Upper lobe of left lung (tissue), 6 donors: ENCODE results near the gene TRIM44. TPM values are rescaled to one million over a fixed set of nuclear protein-coding genes. Genes with fewer than 3 reads are reported as not detected.

Experiments
- ATAC-seq, 2 donors: fragments of 200-7000 bp; cut with Tn5 transposase; one replicate each; pipeline ENCODE4 v1.9.1; 2022; ENCODE audit warnings: mild to moderate bottlenecking in 2 of 2, moderate library complexity in 2 of 2; ENCODE audit not compliant: low FRiP score in 2 of 2
- DNase-seq, 2 donors: peaks; one replicate each; pipeline ENCODE4 v3.0.0-alpha.2; 2019 to 2020
- H3K27ac ChIP-seq, 4 donors: fragments of 200-600 bp; sonication (generic); one replicate each; pipeline ENCODE4 v1.5.1; 2016 to 2019
- H3K27me3 ChIP-seq, 4 donors: fragments of 200-600 bp; sonication (generic); one replicate each; pipeline ENCODE4 v1.5.1; 2017 to 2019
- H3K36me3 ChIP-seq, 4 donors: fragments of 200-600 bp; sonication (generic); one replicate each; pipeline ENCODE4 v1.5.1; 2016 to 2019
- H3K4me1 ChIP-seq, 4 donors: fragments of 200-600 bp; sonication (generic); one replicate each; pipeline ENCODE4 v1.5.1; 2018 to 2019
- H3K4me3 ChIP-seq, 4 donors: fragments of 200-600 bp; sonication (generic); one replicate each; pipeline ENCODE4 v1.5.1; 2017 to 2019; ENCODE audit warnings: mild to moderate bottlenecking in 2 of 4, moderate library complexity in 1 of 4
- H3K9me3 ChIP-seq, 4 donors: fragments of 200-600 bp; sonication (generic); one replicate each; pipeline ENCODE4 v1.5.1; 2018 to 2019
- EP300 ChIP-seq, 4 donors: sonication (generic); formaldehyde crosslinking; IDR thresholded peaks; one replicate each; pipeline ENCODE4 v1.5.1; 2017; ENCODE audit warnings: antibody characterized with exemption in 4 of 4, control low read depth in 2 of 4
- POLR2A ChIP-seq, 4 donors: fragments of 450-650 bp; IDR thresholded peaks; one replicate each; pipeline ENCODE4 v1.5.1; 2016 to 2017; ENCODE audit warnings: antibody characterized with exemption in 4 of 4, mild to moderate bottlenecking in 2 of 4
- POLR2AphosphoS5 ChIP-seq, 2 donors: sonication (generic); formaldehyde crosslinking; IDR thresholded peaks; one replicate each; pipeline ENCODE4 v1.5.1; 2017; ENCODE audit warnings: antibody characterized with exemption in 2 of 2
- WGBS, 2 donors: methylation state at CpG; one replicate each; pipeline ENCODE4 v1.1.5; 2017 to 2018; 5-methylcytosine and 5-hydroxymethylcytosine counted together
- total RNA-seq, 6 donors: library from RNA; depleted of rRNA in 4 of 6; stranded (reverse); fragments of >200 nt in 4 of 6; gene quantifications; one replicate each; pipeline versions ENCODE4 v1.1.0 to v1.2.1, GENCODE V29; 2016 to 2021
- TF ChIP-seq, protein P1 (sequence below), 6 experiments: fragments of 450-650 bp in 4 of 6; fragments of 200-600 bp in 2 of 6; sonication (generic) in 2 of 6; IDR thresholded peaks; one replicate each; pipeline ENCODE4 v1.5.1; 2016 to 2019; ENCODE audit warnings: antibody characterized with exemption in 6 of 6
- donor health status: DM: no; HTN: no; CAD: no; lungs with moderate emphysema.
- donor health status: DM: no; HTN: yes; CAD: no; lungs with severe emphysema.

TRIM44 gene
- total RNA-seq, 6 donors from 2014 or later = 48.9 to 133 (median 64.0) TPM

DNA sequence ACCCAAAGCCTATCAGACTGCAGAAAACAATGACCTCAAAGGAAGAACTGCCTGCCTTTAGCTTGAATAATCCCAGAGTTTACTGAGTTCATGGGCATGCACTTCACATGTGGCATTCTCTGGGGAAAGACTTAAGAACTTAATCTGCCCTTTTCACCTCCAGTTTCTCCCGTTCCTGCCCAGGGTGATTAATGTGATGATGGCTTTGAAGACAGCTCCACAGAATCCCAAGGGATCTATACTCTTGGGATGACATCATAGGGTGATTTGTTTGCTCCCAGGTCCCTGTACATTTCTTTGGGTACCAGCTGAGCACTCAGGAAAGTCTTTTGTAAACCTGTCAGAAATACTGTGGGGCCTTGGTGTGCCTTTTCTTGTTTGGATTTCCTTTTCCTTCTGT is 30.3 kb upstream of the TRIM44 start:
- no peak for ATAC-seq
- Histone ChIP-seq H3K27me3 (no peaks in the 10 kb centered on the region), H3K36me3 (no peaks in the 10 kb centered on the region), H3K4me1 (peaks cover 0 to 3% (median 0%) of the 10 kb centered on the region in 4 donors), H3K27ac (no peak overlapping the region), H3K9me3 (no peaks in the 10 kb centered on the region), H3K4me3 (no peak overlapping the region)
- TF ChIP-seq, protein P1, sequence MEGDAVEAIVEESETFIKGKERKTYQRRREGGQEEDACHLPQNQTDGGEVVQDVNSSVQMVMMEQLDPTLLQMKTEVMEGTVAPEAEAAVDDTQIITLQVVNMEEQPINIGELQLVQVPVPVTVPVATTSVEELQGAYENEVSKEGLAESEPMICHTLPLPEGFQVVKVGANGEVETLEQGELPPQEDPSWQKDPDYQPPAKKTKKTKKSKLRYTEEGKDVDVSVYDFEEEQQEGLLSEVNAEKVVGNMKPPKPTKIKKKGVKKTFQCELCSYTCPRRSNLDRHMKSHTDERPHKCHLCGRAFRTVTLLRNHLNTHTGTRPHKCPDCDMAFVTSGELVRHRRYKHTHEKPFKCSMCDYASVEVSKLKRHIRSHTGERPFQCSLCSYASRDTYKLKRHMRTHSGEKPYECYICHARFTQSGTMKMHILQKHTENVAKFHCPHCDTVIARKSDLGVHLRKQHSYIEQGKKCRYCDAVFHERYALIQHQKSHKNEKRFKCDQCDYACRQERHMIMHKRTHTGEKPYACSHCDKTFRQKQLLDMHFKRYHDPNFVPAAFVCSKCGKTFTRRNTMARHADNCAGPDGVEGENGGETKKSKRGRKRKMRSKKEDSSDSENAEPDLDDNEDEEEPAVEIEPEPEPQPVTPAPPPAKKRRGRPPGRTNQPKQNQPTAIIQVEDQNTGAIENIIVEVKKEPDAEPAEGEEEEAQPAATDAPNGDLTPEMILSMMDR (IDR thresholded peaks at IDR 0.05) = no peak
- no peak for TF ChIP-seq EP300 (IDR thresholded peaks at IDR 0.05)
- no peak for TF ChIP-seq POLR2AphosphoS5 (IDR thresholded peaks at IDR 0.05)
- no peak for TF ChIP-seq POLR2A (IDR thresholded peaks at IDR 0.05)
- no peak for DNase-seq
- WGBS, 2 donors = 56 to 82% methylated on average over 1 of the region's 1 CpG

DNA sequence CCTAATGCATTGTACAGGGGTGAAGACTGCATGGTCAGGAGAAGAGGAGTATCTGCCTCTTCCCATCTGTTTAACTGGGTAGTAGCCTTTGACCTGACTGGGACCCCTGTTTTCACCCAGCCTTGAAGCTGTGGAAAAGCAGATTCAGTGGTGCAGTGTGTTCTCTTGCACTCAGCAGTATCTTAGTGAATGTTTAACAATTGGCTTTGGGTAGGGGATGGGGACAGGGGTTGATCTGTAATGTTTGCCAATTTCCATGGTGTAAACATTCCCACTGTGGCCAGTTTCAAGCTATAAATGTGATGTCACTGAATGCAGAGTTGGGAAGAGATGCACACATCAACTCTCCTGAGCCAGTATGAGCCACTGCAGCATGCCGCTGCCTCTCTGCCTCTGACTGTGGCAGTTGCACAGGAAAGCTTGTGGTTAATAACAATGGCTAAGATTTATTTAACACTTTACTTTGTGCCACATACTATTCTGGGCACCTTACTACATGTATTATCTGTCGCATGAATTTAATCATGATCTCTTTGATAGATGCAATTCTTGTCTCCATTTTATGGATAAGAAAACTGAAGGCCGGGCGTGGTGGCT is 28.6 kb upstream of the TRIM44 start:
- H3K4me1 ChIP-seq = peaks cover 0 to 3% (median 0%) of the 10 kb centered on the region in 4 donors
- DNase-seq (no peak), ATAC-seq (no peak)
- no peaks in the 10 kb centered on the region for H3K36me3 ChIP-seq
- TF ChIP-seq, protein P1 (IDR thresholded peaks at IDR 0.05) = no peak
- TF ChIP-seq POLR2A (IDR thresholded peaks at IDR 0.05) = no peak
- no peak for TF ChIP-seq EP300 (IDR thresholded peaks at IDR 0.05)
- TF ChIP-seq POLR2AphosphoS5 (IDR thresholded peaks at IDR 0.05) = no peak
- H3K27ac ChIP-seq = no peak overlapping the region
- H3K27me3 ChIP-seq = no peaks in the 10 kb centered on the region
- H3K4me3 ChIP-seq = no peak overlapping the region
- WGBS, 2 donors = 68 to 73% methylated on average over 4 of the region's 4 CpGs
- no peaks in the 10 kb centered on the region for H3K9me3 ChIP-seq

DNA sequence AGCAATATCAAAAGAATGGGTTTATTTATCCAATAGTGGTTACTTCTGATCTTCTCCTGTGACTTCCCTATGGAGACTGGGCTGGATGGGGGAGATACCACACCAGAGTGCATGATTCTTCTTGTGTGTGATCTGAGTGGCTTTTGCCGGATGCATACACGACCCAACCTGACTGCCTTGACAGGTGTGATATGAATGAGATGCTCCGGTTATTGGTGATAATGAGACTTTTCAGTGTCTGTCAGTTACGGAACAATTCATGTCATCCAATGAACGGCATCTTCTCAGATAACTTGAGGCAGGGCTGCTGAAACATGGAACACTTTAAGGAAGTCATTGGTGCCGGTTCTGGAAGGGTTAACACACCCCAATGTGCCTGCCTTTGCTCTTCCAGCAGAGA is 26.6 kb upstream of the TRIM44 start:
- no peak overlapping the region for H3K4me3 ChIP-seq
- H3K27me3 ChIP-seq = no peaks in the 10 kb centered on the region
- no peaks in the 10 kb centered on the region for H3K4me1 ChIP-seq
- no peaks in the 10 kb centered on the region for H3K36me3 ChIP-seq
- H3K27ac ChIP-seq = no peak overlapping the region
- ATAC-seq = no peak
- no peak for DNase-seq
- TF ChIP-seq, protein P1 (IDR thresholded peaks at IDR 0.05) = no peak
- TF ChIP-seq POLR2A (IDR thresholded peaks at IDR 0.05) (no peak), EP300 (IDR thresholded peaks at IDR 0.05) (no peak), POLR2AphosphoS5 (IDR thresholded peaks at IDR 0.05) (no peak)
- 80 to 93% methylated on average over 1 to 6 of the region's 6 CpGs for WGBS, 2 donors
- H3K9me3 ChIP-seq = no peaks in the 10 kb centered on the region

DNA sequence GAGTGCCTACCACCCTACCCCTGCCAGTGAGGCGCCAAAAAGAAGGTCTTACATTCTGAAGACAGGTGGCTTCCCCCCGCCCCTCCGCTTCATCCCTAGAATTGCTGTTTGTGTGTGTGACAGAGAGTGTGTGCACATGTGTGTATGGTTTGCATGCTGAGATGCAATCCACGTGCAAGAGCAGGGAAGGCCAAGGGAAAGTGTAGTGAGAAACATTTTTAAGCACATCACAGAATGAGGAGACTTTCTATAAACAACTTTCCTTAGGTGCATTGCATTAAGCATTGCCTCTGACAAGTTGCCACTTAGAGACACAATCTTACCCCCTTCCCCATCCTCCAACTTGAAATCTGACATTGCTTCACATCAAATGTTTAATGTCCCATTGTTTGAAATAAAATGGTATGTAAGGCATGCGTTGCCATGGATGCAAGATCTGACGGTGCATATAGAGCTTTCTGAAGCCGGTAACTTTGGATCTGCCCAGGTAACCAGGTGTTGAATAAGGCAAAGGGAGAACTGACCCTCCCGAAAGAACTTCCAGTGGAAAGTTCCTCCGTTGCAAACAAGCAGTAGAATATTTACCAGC is 22.9 kb upstream of the TRIM44 start:
- H3K36me3 ChIP-seq = no peaks in the 10 kb centered on the region
- DNase-seq = no peak

More for the DNA sequence above, 22.9 kb upstream of the TRIM44 start:
- Histone ChIP-seq H3K27ac (no peak overlapping the region), H3K9me3 (no peaks in the 10 kb centered on the region), H3K4me3 (no peak overlapping the region), H3K27me3 (no peaks in the 10 kb centered on the region), H3K4me1 (peaks cover 0 to 8% (median 0%) of the 10 kb centered on the region in 4 donors)
- TF ChIP-seq, protein P1 (IDR thresholded peaks at IDR 0.05) = no peak
- TF ChIP-seq EP300 (IDR thresholded peaks at IDR 0.05) (no peak), POLR2A (IDR thresholded peaks at IDR 0.05) (no peak), POLR2AphosphoS5 (IDR thresholded peaks at IDR 0.05) (no peak)
- WGBS, 2 donors = 74 to 75% methylated on average over 9 of the region's 9 CpGs
- no peak for ATAC-seq
